OCI-LY1 (cell line): ENCODE measurements around the gene CHRNB4.

ENCODE experiments used
- CTCF ChIP-seq: fragments of 200-600 bp; sonication (generic), shearing (Covaris generic); IDR thresholded peaks from 2 replicates; pipeline ENCODE4 v1.5.1; 2017; ENCODE audit warnings: mild to moderate bottlenecking, antibody characterized with exemption, low read length, moderate library complexity, mixed read lengths
- EZH2 ChIP-seq: fragments of 200-600 bp; sonication (generic), shearing (Covaris generic); IDR thresholded peaks from 2 replicates; pipeline ENCODE4 v1.8.0; 2017; ENCODE audit warnings: borderline replicate concordance, mixed run types, mild to moderate bottlenecking, antibody characterized with exemption, low read length, moderate library complexity, mixed read lengths

- TF ChIP-seq CTCF (no peak), EZH2 (no peak)
These were observed 396 bp downstream of the CHRNB4 start for GRCh38 chr15:78640527-78641101.
